Measurements from ENCODE around the gene ROBO1.
A peak's percentile ranks its signal among the peaks of the same experiment; 100 is the strongest.
"Not testable (repeated sequence)": the region's sequence is repeated elsewhere in the genome, so short reads cannot be mapped to it uniquely, and the experiment has no call there.

Gene ROBO1

GRCh38 chr3:79543218-79543982, 224.4 kb downstream of the ROBO1 start:
- no peak for DNase-seq

DNA sequence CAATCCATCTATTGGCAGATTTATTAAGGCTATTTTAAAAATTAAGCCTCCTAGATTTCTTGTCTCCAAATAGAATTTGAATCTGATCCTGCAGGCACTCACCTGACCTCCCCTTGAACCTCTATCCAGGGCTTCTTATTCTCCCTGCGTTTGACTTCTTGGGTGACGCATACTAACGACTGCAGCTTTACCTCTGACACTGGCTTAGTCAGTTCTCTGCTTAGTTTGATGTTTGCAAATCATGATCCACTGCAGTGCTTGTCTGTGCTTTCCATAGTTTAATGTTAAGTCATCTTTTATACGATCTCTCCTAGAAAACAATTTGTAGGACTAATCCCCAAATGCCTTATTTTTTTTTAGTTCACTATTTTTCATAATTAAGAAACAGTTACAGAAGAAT, 233.1 kb downstream of the ROBO1 start:
- no peak for DNase-seq

DNA sequence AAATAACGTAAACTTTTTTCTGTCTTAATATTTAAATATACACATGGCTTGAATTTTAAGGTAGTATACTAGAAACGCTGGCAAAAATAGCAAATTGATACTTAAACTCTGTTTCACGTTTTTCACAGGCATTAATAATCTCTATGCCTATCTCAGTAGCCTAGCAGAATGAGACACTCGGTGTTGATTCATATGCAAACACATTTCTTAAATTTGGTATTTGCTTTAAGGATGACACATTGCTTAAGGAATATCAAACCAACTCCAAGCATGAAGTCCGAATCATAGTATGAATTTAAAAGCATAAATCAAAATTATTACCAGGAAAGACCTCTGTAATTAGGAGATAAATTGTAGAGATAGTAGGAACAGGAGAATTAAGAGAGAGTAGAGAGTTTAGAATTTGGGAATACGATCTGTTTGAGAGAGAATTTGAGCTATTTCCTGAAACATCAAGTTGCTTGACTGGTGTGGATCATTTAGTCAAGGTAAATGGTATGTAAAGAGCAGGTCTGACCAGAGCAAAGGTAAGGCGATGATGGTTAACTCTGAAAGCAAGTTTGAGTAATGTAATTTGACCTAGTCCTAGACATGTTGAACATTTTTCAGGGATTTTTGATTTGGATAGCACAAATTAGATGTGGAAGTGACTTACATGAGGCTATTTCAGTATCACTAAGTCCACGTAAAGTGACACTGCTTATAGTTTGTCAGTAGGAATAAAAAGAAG, 236.1 kb downstream of the ROBO1 start:
- no peak for DNase-seq

GRCh38 chr3:79521221-79521848, 246.5 kb downstream of the ROBO1 start:
- peak; percentile 40 for DNase-seq

DNA sequence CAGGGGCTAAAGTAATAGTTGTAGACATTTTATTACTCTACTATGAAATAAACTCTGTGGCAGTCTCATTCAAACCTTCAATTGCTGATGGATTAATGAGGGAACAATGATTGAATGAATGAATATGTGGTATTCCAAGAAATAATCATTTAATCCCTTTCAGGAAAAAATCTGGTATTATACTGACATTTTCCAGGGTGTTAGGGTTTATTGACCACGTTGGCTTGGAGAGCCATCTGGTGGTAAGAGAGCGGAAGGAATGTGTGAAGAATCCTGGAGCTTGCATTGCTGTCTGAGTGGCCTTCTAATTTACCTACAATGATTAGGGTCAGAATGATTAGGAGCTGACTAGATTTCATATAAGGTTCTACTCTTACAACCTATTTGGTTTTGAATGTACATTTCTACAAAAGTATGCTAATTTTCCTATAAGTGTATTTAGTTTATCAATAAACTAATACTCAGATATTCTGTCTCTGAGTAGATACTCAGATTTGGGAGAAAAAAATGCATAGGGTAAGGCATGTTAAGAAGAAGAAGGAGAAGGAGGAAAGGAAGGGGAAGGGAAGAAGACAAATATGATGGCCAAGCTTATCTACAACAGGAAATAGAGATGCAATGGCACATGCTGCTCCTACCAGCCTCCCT, 249.9 kb downstream of the ROBO1 start:
- peak; percentile 52 for DNase-seq

- no peak for DNase-seq
These were observed 251.0 kb downstream of the ROBO1 start for GRCh38 chr3:79516795-79517194.

GRCh38 chr3:79515072-79515471, 252.7 kb downstream of the ROBO1 start:
- DNase-seq = no peak

- no peak for DNase-seq
These were observed 253.7 kb downstream of the ROBO1 start for GRCh38 chr3:79514069-79514468.

- DNase-seq = peak; percentile 4
These were observed 261.0 kb downstream of the ROBO1 start for GRCh38 chr3:79506751-79507150.

DNA sequence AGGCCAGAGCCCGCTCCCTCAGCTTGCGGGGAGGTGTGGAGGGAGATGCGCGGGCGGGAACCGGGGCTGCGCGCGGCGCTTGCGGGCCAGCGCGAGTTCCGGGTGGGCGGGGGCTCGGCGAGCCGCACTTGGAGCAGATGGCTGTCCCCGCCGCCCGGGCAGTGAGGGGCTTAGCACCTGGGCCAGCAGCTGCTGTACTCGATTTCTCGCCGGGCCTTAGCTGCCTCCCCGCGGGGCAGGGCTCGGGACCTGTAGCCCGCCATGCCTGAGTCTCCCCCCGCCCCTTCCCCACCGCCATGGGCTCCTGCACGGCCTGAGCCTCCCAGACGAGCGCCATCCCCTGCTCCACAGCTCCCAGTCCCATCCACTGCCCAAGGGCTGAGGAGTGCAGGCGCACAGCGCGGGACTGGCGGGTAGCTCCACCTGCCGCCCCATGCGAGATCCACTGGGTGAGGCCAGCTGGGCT, 265.5 kb downstream of the ROBO1 start:
- not testable (repeated sequence) for DNase-seq

DNA sequence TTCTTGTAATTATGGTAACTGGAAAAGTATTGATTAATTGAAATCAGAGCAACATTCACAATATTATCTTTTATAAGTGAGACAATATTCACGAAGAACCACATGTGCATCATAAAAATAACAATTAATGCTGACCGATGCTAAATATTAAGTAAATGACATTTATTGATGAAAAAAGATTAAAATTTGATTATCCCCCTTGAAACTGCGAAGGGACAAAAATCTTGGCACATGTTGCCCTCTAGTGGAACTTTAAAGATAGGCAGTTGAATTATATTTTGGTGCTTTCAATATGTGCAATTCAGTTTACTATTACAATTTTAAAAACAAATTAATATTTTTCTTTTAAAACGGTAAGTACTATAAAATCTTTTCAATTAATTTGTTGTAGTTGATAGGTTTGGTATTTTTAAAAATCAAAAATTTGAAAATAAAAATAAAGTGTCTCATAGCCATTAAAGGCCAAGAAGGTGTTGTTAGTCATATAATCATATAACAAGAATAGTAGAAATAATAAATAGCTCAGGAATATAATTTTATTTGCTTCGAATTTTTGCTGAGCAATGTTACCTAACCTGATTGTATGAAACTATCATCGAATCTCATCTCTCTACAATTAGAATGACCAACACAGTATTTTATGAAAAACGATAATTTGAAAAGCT, 270.2 kb downstream of the ROBO1 start:
- DNase-seq = peak; percentile 36

DNA sequence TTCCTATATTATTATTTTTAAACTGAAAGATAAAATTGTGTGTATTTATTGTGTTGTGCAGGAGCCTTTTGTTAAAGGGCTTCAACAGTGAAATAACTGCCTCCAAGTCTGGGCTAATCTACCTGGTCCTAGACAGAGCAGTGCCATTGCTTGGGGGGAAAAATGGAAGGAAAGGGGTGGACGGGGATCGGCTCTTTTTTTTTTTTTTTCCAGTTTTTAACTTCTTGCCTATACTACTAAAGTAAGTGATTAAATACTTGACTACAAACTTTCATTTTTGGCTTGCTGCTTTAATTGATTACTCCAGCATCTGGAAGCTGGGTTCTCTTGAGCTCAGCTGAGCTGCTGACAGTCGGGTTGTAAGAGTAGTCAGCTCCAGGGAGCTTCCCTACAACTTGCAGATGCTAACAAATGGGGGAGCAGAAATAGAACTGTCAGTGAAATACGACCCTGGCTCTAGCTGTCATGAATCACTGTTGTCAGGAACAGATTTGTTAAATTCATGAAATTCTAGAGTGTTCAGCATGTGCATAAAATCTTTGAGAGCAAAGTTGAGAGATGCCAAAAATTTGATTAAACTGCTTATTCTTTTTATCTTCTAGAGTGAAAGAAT, 276.7 kb downstream of the ROBO1 start:
- DNase-seq = peak; percentile 11

- no peak for DNase-seq
These were observed 277.4 kb downstream of the ROBO1 start for GRCh38 chr3:79490165-79491028.

- DNase-seq = no peak
These were observed 279.4 kb downstream of the ROBO1 start for GRCh38 chr3:79488407-79488806.

DNA sequence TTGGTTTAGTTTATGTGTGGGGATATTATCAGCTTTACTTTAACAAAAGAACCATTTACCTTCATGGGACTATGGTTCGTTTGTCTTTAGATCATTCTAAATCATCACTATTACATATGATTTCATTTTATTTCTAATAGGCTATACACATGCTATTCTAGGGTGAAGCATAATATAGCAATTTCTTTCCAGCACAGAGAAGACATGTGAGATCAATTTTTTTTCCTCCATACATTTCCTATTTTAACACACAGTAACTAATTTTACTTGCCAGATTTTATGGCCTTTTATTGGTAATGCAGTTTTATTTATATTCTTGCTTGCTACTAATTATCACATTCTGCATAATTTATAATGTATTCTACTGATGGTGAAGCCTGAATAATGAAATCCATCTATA, 287.1 kb downstream of the ROBO1 start:
- DNase-seq = no peak

DNA sequence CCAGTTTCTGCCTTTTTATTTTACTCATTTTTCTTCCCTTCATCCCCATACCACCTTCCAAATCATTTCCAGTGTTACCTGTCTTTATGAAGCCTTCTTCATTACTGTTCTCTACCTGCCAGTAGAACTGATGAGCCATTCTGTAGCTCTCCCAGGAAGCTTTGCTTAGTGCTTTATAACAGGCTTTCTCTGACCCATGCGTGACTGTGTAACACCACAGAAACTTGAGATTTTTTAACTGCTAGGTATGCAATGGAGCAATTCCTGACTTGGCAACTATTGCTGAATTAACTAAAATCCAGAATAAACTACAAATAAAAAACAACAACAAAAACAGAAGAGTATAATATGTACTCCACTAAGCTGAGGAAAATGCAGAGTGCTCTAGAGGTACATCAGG, 289.2 kb downstream of the ROBO1 start:
- DNase-seq = no peak

DNA sequence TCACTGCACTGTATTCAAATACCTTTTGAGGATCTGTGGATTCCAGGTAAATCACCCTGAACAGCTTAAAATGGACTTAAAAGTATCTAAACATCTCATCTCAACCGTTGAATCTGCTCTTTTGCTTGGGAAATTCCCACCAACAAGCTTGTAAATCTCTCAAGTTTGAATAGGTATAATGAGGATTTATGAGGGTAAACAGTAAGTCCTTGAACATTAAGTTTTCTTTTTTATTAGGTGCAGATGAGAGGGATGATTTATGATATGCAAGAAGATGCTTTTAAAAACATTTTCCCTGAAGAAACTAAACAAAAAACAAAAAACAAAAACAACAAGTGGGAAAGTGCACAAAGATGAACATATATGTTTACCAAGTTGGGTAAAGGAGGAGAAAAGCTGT, 290.6 kb downstream of the ROBO1 start:
- DNase-seq = no peak

GRCh38 chr3:79473993-79474392, 293.8 kb downstream of the ROBO1 start:
- no peak for DNase-seq

DNA sequence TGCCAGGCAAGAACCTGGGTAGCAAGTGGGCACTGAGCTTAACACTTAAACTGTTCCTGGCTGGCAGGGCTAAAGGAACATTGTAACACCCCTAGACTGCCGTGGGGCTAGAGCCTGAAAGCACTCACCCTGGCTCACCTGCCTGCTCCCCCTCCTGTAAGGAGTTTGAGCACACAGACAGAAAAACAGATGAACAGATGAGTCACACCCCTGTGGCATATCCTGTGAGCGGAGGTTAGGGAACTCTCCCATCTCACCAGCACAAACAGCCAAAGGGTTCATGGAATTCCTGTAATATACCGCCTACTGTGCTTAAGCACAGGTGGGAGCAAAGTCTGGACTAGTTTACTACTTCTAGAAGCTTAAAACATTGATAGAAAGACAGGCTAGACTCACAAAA, 300.1 kb downstream of the ROBO1 start:
- no peak for DNase-seq

DNA sequence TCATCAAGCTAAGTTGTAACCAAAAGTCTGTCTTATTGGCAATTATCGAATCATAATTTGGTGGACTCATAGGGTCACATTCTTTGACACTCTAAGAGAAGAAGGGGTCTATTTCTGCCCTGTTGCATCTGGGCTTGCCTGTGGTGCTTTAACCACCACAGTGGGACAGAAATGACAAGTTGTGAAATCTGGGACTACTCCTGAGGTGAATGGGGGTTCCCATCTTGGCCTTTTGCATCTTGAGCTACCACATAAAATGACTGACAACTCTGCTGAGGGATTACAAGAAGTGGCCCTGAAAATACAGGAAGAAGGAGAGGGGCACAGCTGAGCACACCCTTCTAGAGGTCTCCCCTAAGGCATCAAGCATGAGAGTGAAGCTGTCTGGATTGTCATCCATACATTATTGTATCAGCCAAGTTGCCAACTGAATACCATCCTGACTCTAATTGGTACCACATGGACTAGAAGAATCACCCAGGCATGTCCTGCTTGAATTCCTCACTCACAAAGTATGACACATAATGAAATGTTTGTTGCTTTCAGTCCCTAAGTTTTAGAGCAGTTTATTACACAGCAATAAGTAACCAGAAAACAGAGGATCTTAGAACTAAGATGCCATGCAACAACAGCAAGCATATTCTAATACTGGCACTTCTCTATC, 306.5 kb downstream of the ROBO1 start:
- DNase-seq = no peak

DNA sequence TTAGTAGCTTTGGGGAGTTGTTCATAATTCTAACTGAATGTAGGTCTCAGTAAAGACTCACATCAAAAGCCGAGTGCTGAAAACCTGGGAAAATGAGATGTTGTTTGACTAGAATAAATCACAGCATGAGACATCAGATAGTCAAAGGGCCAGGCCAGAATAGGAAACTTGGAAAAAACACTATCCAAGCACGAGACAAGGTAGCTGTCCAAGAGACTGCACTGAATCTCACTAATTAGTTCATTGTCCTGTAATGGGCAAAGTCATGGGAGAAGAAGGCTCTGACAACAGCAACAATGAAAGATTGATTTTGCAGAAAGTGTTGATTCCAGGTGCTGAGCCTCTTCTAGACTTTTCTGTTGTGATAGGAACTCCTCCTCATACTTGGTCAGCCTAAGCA, 314.2 kb downstream of the ROBO1 start:
- DNase-seq = no peak

All from NCI-H2171 treated with DMSO at 0.1 percent for 48 hours (cell line).